Esophagus squamous epithelium (tissue), 4 donors: Measurements from ENCODE around the gene TSPAN1.

Experiments
- CTCF ChIP-seq, 6 experiments: fragments of 450-650 bp in 4 of 6; fragments of 200-600 bp in 2 of 6; sonication (generic) in 2 of 6; IDR thresholded peaks; one replicate each; pipeline ENCODE4 v1.5.1; 2016 to 2019; ENCODE audit warnings: antibody characterized with exemption in 6 of 6, mild to moderate bottlenecking in 4 of 6, moderate library complexity in 4 of 6
- POLR2A ChIP-seq, 4 donors: fragments of 450-650 bp; IDR thresholded peaks; one replicate each; pipeline ENCODE4 v1.6.1; 2017; ENCODE audit warnings: antibody characterized with exemption in 4 of 4, mild to moderate bottlenecking in 4 of 4, moderate library complexity in 3 of 4

- TF ChIP-seq CTCF (IDR thresholded peaks at IDR 0.05) (no peak), POLR2A (IDR thresholded peaks at IDR 0.05) (peak in 1 of 4 donors; percentile 16)
Measured at GRCh38 chr1:46203738-46204405, 29.0 kb downstream of the TSPAN1 start.
